HepG2 (cell line): ENCODE measurements around the gene RRAS. TPM values are rescaled to one million over a fixed set of nuclear protein-coding genes. Genes with fewer than 3 reads are reported as not detected.

Experiments used
- ATM ChIP-seq: fragments of 450-650 bp; IDR thresholded peaks from 2 replicates; pipeline ENCODE4 v1.7.1; 2017; ENCODE audit warnings: mild to moderate bottlenecking, borderline replicate concordance
- DNMT1 ChIP-seq: sonication (generic); formaldehyde crosslinking; IDR thresholded peaks from 2 replicates; pipeline ENCODE4 v1.5.1; 2020; ENCODE audit warnings: mild to moderate bottlenecking, missing genetic modification reagents
- FOXO1 ChIP-seq: sonication (generic); formaldehyde crosslinking; IDR thresholded peaks from 2 replicates; pipeline ENCODE4 v1.4.0; 2020; ENCODE audit warnings: missing genetic modification reagents
- GABPA ChIP-seq, 2 experiments: IDR thresholded peaks; 2 replicates each; pipeline ENCODE4 v1.6.1; 2011 to 2016; ENCODE audit warnings: low read depth in 2 of 2, low read length in 1 of 2, missing biosample characterization in 1 of 2, missing genetic modification characterization in 1 of 2
- HNRNPK ChIP-seq: fragments of 200-400 bp; formaldehyde crosslinking; IDR thresholded peaks from 2 replicates; pipeline ENCODE4 v1.6.1; 2018; ENCODE audit warnings: low read length, low read depth, moderate library complexity, mild to moderate bottlenecking; ENCODE audit not compliant: poor library complexity, severe bottlenecking
- ISX ChIP-seq: sonication (generic); formaldehyde crosslinking; conservative IDR thresholded peaks from 2 replicates; pipeline ENCODE4 v1.5.0; 2020; ENCODE audit warnings: missing genetic modification reagents
- NR2F2 ChIP-seq: IDR thresholded peaks from 2 replicates; pipeline ENCODE4 v1.6.1; 2012; ENCODE audit warnings: low read depth, inconsistent platforms, borderline replicate concordance
- PTBP1 ChIP-seq: fragments of 200-400 bp; formaldehyde crosslinking; IDR thresholded peaks from 2 replicates; pipeline ENCODE4 v1.6.1; 2018; ENCODE audit warnings: low read length, low read depth; ENCODE audit not compliant: poor library complexity, severe bottlenecking
- SETDB1 ChIP-seq: sonication (generic); formaldehyde crosslinking; IDR thresholded peaks from 2 replicates; pipeline ENCODE4 v1.5.1; 2020; ENCODE audit warnings: missing genetic modification reagents, mild to moderate bottlenecking, borderline replicate concordance
- SNAPC5 ChIP-seq: sonication (generic); formaldehyde crosslinking; IDR thresholded peaks from 2 replicates; pipeline ENCODE4 v1.8.1; 2023; ENCODE audit warnings: mild to moderate bottlenecking, missing genetic modification reagents, borderline replicate concordance
- SP5 ChIP-seq: IDR thresholded peaks from 2 replicates; pipeline ENCODE4 v1.6.1; 2016; ENCODE audit warnings: low read depth, borderline replicate concordance
- THYN1 ChIP-seq: sonication (generic); formaldehyde crosslinking; IDR thresholded peaks from 2 replicates; pipeline ENCODE4 v1.8.1; 2023; ENCODE audit warnings: low read depth, mild to moderate bottlenecking, moderate library complexity, missing genetic modification reagents, borderline replicate concordance
- YEATS2 ChIP-seq: sonication (generic); formaldehyde crosslinking; IDR thresholded peaks from 2 replicates; pipeline ENCODE4 v1.4.0; 2020; ENCODE audit warnings: missing genetic modification reagents, borderline replicate concordance
- ZFP36L1 ChIP-seq: sonication (generic); formaldehyde crosslinking; IDR thresholded peaks from 2 replicates; pipeline ENCODE4 v1.8.0; 2022; ENCODE audit warnings: mild to moderate bottlenecking, missing genetic modification reagents, moderate library complexity
- ZFP91 ChIP-seq: sonication (generic); formaldehyde crosslinking; IDR thresholded peaks from 2 replicates; pipeline ENCODE4 v1.9.0; 2022; ENCODE audit warnings: missing genetic modification reagents, mild to moderate bottlenecking, borderline replicate concordance
- ZNF326 ChIP-seq: sonication (generic); formaldehyde crosslinking; IDR thresholded peaks from 2 replicates; pipeline ENCODE4 v1.4.0; 2020; ENCODE audit warnings: missing genetic modification reagents, borderline replicate concordance
- ZNF44 ChIP-seq: sonication (generic); formaldehyde crosslinking; IDR thresholded peaks from 2 replicates; pipeline ENCODE4 v1.5.1; 2020; ENCODE audit warnings: mild to moderate bottlenecking, missing genetic modification reagents
- ZNF468 ChIP-seq: sonication (generic); formaldehyde crosslinking; IDR thresholded peaks from 2 replicates; pipeline ENCODE4 v1.8.0; 2022; ENCODE audit warnings: mild to moderate bottlenecking, moderate library complexity, missing genetic modification reagents
- ZNF484 ChIP-seq: sonication (generic); formaldehyde crosslinking; IDR thresholded peaks from 2 replicates; pipeline ENCODE4 v1.5.1; 2020; ENCODE audit warnings: mild to moderate bottlenecking, low read depth, missing genetic modification reagents, borderline replicate concordance
- ZNF513 ChIP-seq: sonication (generic); formaldehyde crosslinking; conservative IDR thresholded peaks from 2 replicates; pipeline ENCODE4 v1.5.0; 2020; ENCODE audit warnings: missing genetic modification reagents
- ZNF556 ChIP-seq: sonication (generic); formaldehyde crosslinking; IDR thresholded peaks from 2 replicates; pipeline ENCODE4 v1.4.0; 2020; ENCODE audit warnings: mild to moderate bottlenecking, missing genetic modification reagents, borderline replicate concordance
- ZNF710 ChIP-seq: sonication (generic); formaldehyde crosslinking; IDR thresholded peaks from 2 replicates; pipeline ENCODE4 v1.5.0; 2020; ENCODE audit warnings: mild to moderate bottlenecking, missing genetic modification reagents, borderline replicate concordance
- ZNF713 ChIP-seq: sonication (generic); formaldehyde crosslinking; IDR thresholded peaks from 2 replicates; pipeline ENCODE4 v1.4.0; 2020; ENCODE audit warnings: mild to moderate bottlenecking, missing genetic modification reagents
- ZNF780A ChIP-seq: sonication (generic); formaldehyde crosslinking; IDR thresholded peaks from 2 replicates; pipeline ENCODE4 v1.8.0; 2022; ENCODE audit warnings: mild to moderate bottlenecking, missing genetic modification reagents, moderate library complexity
- ZSCAN25 ChIP-seq: sonication (generic); formaldehyde crosslinking; IDR thresholded peaks from 2 replicates; pipeline ENCODE4 v1.8.0; 2022; ENCODE audit warnings: mild to moderate bottlenecking, missing genetic modification reagents
- polyA plus RNA-seq, 8 experiments: library from polyadenylated mRNA; depleted of rRNA in 3 of 8; stranded (reverse) in 7 of 8; unstranded in 1 of 8; fragments of >200 nt; fragmentation: Illumina TruSeq in 4 of 8; extraction: Trizol in 4 of 8; gene quantifications; 2 replicates each; pipeline versions ENCODE4 v1.2.1 to v1.2.3, GENCODE V29; 2011 to 2016; ENCODE audit warnings: low read depth in 4 of 8, missing spikeins in 1 of 8, mixed read lengths in 1 of 8; ENCODE audit not compliant: insufficient read depth in 1 of 8
- total RNA-seq, 5 experiments: library from RNA; depleted of rRNA; stranded (reverse); fragments of >200 nt; fragmentation: Illumina TruSeq; extraction: Trizol; gene quantifications; 2 replicates each; pipeline ENCODE4 v1.2.3, GENCODE V29; 2016; ENCODE audit warnings: low read depth in 1 of 5

Gene RRAS
- total and polyA plus RNA-seq, 2 of the 13 experiments (the other 11 are each of a cell fraction or from before 2014, with no cell fraction given), result 1.5 to 12.0 TPM

DNA sequence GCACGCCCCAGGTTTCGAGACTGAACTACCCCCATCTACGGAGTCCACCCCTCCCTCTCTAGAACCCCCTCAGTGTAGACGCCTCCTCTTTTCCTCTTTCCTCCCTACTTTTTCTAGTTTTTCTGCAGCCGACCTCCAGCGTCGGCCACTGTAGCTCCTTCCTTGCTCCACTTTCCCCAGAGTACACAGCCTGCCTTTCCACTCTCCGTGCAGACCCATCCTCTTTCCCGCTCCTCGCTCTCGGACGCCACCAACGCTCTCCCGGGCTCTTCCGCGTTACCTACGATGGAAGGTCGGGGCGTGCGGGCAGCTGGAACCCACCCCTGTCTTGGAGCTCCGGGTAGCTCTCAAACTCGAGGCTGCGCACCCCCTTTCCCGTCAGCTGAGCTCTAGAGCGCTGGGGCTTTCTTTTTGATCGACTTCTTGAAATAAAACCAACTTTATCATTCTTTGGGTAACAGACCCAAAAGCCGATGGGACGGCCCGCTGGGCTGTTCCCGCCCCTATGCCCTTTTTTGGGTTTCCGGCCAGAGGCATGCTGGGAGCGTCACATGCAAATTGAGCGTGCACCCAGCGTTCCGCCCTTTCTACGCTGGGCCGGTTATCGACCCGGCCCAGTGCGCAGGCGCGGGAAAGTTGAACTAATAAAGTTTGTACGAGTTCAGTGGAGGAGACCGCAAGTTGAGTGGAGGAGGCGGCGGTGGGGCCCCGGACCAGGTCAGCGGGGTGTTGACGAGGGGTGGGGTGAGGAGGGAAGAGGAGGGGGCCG lies 25.6 kb upstream of the RRAS start, which contains the start of the genes BCL2L12 and IRF3 (continued):
- TF ChIP-seq SNAPC5 (CRISPR knock-in tag) (peak; percentile 94), ZNF326 (no peak), NR2F2 (no peak), GABPA (IDR thresholded peaks at IDR 0.05; ENCODE audit: low read depth, low read length) (no peak), GABPA (CRISPR knock-in tag; IDR thresholded peaks at IDR 0.05; ENCODE audit: low read depth) (peak; percentile 69), ZNF484 (CRISPR knock-in tag) (no peak), YEATS2 (CRISPR knock-in tag) (peak; percentile 86; the same call in 1 of the 2 replicates), ZFP36L1 (CRISPR knock-in tag) (no peak), SP5 (CRISPR knock-in tag) (peak; percentile 51; the same call in 1 of the 2 replicates), ISX (no peak), ZNF713 (CRISPR knock-in tag) (no peak), DNMT1 (CRISPR knock-in tag) (no peak), ZNF513 (no peak), ZNF710 (CRISPR knock-in tag) (no peak), ZSCAN25 (CRISPR knock-in tag) (no peak), ZNF44 (CRISPR knock-in tag) (no peak), ZFP91 (CRISPR knock-in tag) (peak; percentile 56; the same call in 1 of the 2 replicates), ZNF468 (no peak), SETDB1 (CRISPR knock-in tag) (no peak), ZNF556 (CRISPR knock-in tag) (no peak), ATM (no peak), THYN1 (CRISPR knock-in tag) (no peak), ZNF780A (no peak), PTBP1 (no peak), FOXO1 (no peak), HNRNPK (peak; percentile 80)
